Colonic mucosa (tissue), 4 donors: ENCODE results near the gene TBC1D9. TPM values are rescaled to one million over a fixed set of nuclear protein-coding genes. Genes with fewer than 3 reads are reported as not detected.

Experiments used
- DNase-seq: peaks from one replicate; pipeline ENCODE4 v3.0.0-alpha.2; 2020
- H3K27ac ChIP-seq: fragments of 200-600 bp; one replicate; pipeline ENCODE4 v1.8.0; 2021
- H3K27me3 ChIP-seq: fragments of 200-600 bp; one replicate; pipeline ENCODE4 v1.8.0; 2021
- H3K36me3 ChIP-seq: fragments of 200-600 bp; one replicate; pipeline ENCODE4 v1.8.0; 2021
- H3K4me1 ChIP-seq: fragments of 200-600 bp; one replicate; pipeline ENCODE4 v1.8.0; 2021; ENCODE audit warnings: mild to moderate bottlenecking
- H3K4me3 ChIP-seq: fragments of 200-600 bp; one replicate; pipeline ENCODE4 v1.8.0; 2021
- H3K9ac ChIP-seq, 2 donors: one replicate each; pipeline ENCODE4 v1.7.0; 2013; ENCODE audit warnings: control low read depth in 2 of 2, low read depth in 2 of 2, low read length in 2 of 2
- H3K9me3 ChIP-seq: fragments of 200-600 bp; one replicate; pipeline ENCODE4 v1.8.0; 2021
- CTCF ChIP-seq: fragments of 200-600 bp; IDR thresholded peaks from one replicate; pipeline ENCODE4 v1.8.0; 2022; ENCODE audit warnings: antibody characterized with exemption, mild to moderate bottlenecking
- intact Hi-C: fragments of 100-400 bp; cut with DNase I; formaldehyde crosslinking; loops from one replicate; pipeline ENCODE4 v1.14.1; 2022
- total RNA-seq, 2 donors: library from RNA; stranded (reverse); fragmentation: NEBNext Ultra II Directional in 1 of 2; extraction: Animal tissue kit (Norgen Biotek cat#: 25700) in 1 of 2; gene quantifications; one replicate each; pipeline ENCODE4 v1.2.1, GENCODE V29; 2021
- donor health status: healthy.
- donor health status: DM: no; HTN: no; CAD: no.
- donor health status: DM: no; HTN: no; CAD: no.

The TBC1D9 gene
- total RNA-seq, 2 donors from 2014 or later = 6.8 to 11.6 TPM

- Histone ChIP-seq H3K27ac (no peak overlapping the region), H3K9ac (no peak overlapping the region), H3K4me1 (no peaks in the 10 kb centered on the region), H3K36me3 (no peaks in the 10 kb centered on the region), H3K4me3 (no peak overlapping the region), H3K27me3 (no peaks in the 10 kb centered on the region), H3K9me3 (no peaks in the 10 kb centered on the region)
- no peak for DNase-seq
- intact Hi-C loops = no loop called here
- no peak for TF ChIP-seq CTCF
Measured at GRCh38 chr4:140681201-140681600, 75.0 kb downstream of the TBC1D9 start.

GRCh38 chr4:140680686-140681085, 75.5 kb downstream of the TBC1D9 start:
- DNase-seq = no peak
- H3K9ac ChIP-seq = no peak overlapping the region
- intact Hi-C loops = no loop called here

GRCh38 chr4:140679576-140679975, 76.6 kb downstream of the TBC1D9 start:
- Histone ChIP-seq H3K4me3 (no peak overlapping the region), H3K9ac (no peak overlapping the region), H3K27ac (no peak overlapping the region), H3K9me3 (no peaks in the 10 kb centered on the region), H3K27me3 (no peaks in the 10 kb centered on the region), H3K4me1 (no peaks in the 10 kb centered on the region), H3K36me3 (no peaks in the 10 kb centered on the region)
- no peak for DNase-seq
- no peak for TF ChIP-seq CTCF
- intact Hi-C loops = no loop called here

More at GRCh38 chr4:140680686-140681085, 75.5 kb downstream of the TBC1D9 start:
- no peaks in the 10 kb centered on the region for H3K27me3 ChIP-seq
- no peaks in the 10 kb centered on the region for H3K36me3 ChIP-seq
- H3K4me3 ChIP-seq = no peak overlapping the region
- H3K9me3 ChIP-seq = no peaks in the 10 kb centered on the region
- TF ChIP-seq CTCF = no peak
- no peaks in the 10 kb centered on the region for H3K4me1 ChIP-seq
- H3K27ac ChIP-seq = no peak overlapping the region

GRCh38 chr4:140675599-140676231, 80.5 kb downstream of the TBC1D9 start:
- Histone ChIP-seq H3K27ac (no peak overlapping the region), H3K4me1 (no peaks in the 10 kb centered on the region)

GRCh38 chr4:140673729-140674128, 82.5 kb downstream of the TBC1D9 start:
- no peaks in the 10 kb centered on the region for H3K27me3 ChIP-seq
- no peak overlapping the region for H3K9ac ChIP-seq
- no peak overlapping the region for H3K27ac ChIP-seq
- no peaks in the 10 kb centered on the region for H3K9me3 ChIP-seq
- H3K4me3 ChIP-seq = no peak overlapping the region
- DNase-seq = no peak
- no peaks in the 10 kb centered on the region for H3K36me3 ChIP-seq
- intact Hi-C loops = no loop called here
- H3K4me1 ChIP-seq = no peaks in the 10 kb centered on the region
- no peak for TF ChIP-seq CTCF

More at GRCh38 chr4:140675599-140676231, 80.5 kb downstream of the TBC1D9 start:
- H3K4me3 ChIP-seq = no peak overlapping the region
- no peaks in the 10 kb centered on the region for H3K36me3 ChIP-seq
- no peak for DNase-seq
- no peak for TF ChIP-seq CTCF
- H3K27me3 ChIP-seq = no peaks in the 10 kb centered on the region
- intact Hi-C loops = no loop called here
- no peak overlapping the region for H3K9ac ChIP-seq
- no peaks in the 10 kb centered on the region for H3K9me3 ChIP-seq
